NCI-H82 treated with DMSO at 0.1 percent for 48 hours (cell line): Measurements from ENCODE around the gene RAB3B.
"Not testable (repeated sequence)": the region's sequence is repeated elsewhere in the genome, so short reads cannot be mapped to it uniquely, and the experiment has no call there.

Experiments used
- DNase-seq: peaks from one replicate; lab custom pipeline; 2025; ENCODE audit not compliant: unreplicated experiment; lab: John Stamatoyannopoulos, UW

RAB3B gene

DNA sequence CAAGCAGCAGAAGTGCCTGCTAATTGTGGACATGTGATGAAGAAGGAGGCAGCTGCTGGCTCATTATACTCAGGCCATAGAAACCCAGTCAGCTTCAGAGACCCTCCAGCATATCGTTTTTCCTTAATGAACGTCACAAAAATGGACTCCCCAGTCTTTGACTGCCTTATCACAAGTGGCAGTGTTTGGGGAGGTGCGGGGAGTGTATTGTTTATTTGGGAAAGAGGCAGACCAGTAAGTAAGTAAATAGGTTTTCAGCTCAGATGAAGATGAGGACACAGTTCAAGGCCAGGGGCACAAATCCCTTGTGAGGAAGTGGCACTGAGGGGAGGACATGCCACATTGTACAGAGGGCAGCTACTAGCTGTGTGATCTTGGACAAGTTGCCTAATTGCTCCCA lies 68.5 kb downstream of the RAB3B start:
- no peak for DNase-seq

DNA sequence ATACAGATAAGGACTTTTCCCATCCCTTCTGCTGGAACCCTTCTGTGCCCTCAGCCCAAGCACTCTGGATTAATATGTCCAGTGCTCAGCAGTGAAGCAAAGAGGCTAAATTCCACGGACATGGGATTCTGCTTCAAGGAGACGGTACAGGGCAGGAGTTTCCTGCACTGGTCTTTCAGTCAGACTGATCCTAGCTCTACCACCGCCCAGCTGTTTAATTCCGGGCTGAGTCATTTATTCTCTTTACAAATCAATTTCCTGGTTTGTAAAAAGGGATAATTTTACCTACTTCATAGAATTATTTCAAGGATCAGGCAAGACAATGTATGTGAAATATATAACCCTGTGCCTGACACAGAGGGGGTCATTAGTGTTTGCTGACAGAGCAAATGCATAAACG lies 70.4 kb downstream of the RAB3B start:
- DNase-seq, result no peak

DNA sequence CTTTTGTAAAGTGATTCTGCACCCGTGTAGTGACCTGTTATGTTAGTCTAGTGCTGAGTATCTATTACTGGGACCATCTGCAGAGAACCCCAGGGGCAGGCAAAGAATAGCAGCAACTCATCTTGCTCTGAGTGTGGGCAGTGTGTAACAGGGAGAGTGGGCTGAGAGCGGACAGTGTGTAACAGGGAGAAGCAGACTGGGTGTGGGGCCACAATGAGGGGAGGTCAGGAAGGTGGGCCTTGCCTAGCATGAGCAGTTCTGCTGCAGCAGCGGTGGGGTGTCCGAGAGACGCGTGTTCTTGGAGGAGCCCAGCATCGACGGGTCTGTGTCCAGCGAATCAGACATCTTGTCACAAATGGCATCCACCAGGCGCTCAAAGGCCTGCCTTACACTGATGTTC lies 70.8 kb downstream of the RAB3B start:
- no peak for DNase-seq

- DNase-seq, result peak; percentile 64
Measured at GRCh38 chr1:51916587-51917405, 73.7 kb downstream of the RAB3B start.

- DNase-seq, result no peak
Measured at GRCh38 chr1:51915951-51916350, 74.5 kb downstream of the RAB3B start.

GRCh38 chr1:51912881-51913280 lies 77.6 kb downstream of the RAB3B start:
- DNase-seq, result no peak

GRCh38 chr1:51910221-51911000 lies 80.1 kb downstream of the RAB3B start:
- no peak for DNase-seq

GRCh38 chr1:51908499-51908898 lies 82.0 kb downstream of the RAB3B start:
- DNase-seq, result no peak

DNA sequence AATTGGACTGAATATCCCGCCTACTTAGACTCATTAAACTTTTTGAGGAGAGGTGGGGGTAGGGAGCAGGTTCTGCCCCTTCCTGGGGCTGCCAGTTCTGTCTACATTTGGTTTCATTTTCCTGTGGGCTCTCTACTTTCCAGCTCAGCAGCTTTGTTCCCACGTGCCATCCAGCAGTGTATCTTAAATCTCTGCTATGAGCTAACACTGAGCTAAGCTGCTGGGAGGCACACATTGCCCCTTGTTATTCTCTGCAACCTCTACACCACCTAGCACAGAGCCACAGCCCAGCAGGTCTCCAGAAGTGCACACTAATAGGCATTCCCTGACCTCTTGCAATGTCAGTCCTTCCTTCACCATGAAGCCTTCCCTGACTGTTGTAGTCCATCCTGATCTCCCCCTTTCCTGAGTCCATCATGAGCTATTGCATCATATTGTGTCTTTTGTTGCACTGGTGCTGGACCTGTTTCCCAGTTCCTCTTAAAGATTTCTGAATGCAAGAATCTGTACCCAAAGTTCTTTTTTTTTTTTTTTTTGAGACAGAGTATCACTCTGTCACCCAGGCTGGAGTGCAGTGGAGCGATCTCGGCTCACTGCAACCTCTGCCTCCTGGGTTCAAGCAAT lies 83.3 kb downstream of the RAB3B start:
- DNase-seq, result no peak

GRCh38 chr1:51906306-51907078 lies 84.0 kb downstream of the RAB3B start:
- no peak for DNase-seq

DNA sequence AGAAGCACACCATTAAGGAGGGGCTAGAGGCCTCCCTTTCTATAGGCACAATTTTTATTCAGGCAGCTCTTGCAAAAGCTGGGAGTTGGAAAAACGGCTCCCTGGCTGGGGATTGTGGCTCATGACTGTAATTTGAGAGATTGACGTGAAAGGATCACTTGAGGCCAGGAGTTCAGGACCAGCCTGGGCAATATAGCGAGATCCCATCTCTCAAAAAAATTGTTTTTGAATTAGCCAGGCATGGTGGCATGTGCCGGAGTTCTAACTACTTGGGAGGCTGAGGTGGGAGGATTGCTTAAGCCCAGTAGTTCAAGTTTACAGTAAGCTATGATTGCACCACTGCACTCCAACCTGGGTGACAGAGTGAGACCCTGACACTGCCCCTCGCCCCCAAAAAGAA lies 88.0 kb downstream of the RAB3B start:
- DNase-seq, result no peak

GRCh38 chr1:51901151-51901550 lies 89.3 kb downstream of the RAB3B start:
- DNase-seq, result no peak

GRCh38 chr1:51899022-51899421 lies 91.5 kb downstream of the RAB3B start:
- no peak for DNase-seq

GRCh38 chr1:51898090-51898734 lies 92.3 kb downstream of the RAB3B start:
- DNase-seq, result no peak

- DNase-seq, result no peak
Measured at GRCh38 chr1:51897699-51898031, 92.8 kb downstream of the RAB3B start.

- DNase-seq, result not testable (repeated sequence)
Measured at GRCh38 chr1:51894748-51895147, 95.8 kb downstream of the RAB3B start.

DNA sequence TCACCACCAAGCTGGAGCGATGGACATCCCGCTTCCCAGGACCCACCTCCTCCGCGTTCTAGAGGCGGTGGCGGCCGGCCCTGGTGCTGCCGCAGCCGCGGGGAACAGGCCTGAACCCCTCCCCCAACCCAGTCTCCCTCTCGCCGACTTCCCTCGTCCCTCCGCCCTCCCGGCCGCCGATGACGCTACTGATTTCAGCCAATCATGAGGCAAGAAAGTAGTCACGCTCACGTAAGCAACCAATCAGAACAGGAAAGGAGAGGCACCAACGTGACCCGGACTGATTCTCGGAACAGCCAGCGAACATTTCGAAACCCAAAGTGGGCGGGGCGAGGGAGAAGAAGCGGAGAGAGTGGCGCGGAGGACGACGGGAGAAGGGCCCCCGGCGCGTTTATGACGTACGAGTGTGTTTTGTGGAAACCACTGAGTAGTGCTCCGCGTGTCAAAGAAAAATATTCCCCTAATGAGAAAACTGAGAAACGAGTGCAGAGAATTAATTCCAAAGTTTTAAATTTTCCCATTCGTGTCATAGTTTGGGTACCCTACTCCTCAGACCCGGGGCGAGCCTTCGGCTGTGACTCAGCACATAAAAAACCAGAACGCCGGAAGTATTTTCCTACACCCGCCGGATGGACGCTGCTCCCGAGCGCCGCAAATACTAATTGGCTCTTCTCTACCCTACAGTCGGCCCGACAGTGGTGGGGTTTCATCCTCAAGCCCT lies 111.7 kb downstream of the RAB3B start, which contains the start of gene NRDC:
NRDC (minus strand) TSS at position 112 of the 721 bp plus-strand sequence. CDS start 112 bp downstream, outside the sequence.
- DNase-seq, result peak; percentile 100

DNA sequence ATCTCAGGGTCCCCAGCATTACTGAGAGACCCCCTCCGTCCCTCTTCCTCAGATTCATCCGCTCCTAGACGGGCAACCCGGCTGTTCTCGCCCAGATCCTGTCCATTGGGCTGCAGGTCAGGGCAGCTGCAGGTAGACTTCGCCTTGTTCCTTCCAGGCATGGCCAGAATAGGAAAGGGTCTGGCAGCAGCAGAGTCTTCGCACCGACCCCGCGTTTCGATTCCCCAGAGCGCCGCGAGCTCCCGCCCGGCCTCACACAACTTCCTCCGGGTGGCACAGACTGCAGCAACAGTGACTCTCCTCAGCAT lies 112.2 kb downstream of the RAB3B start:
- no peak for DNase-seq

GRCh38 chr1:51877434-51878307 lies 112.8 kb downstream of the RAB3B start:
- no peak for DNase-seq
